Body of pancreas (tissue), 4 donors: ENCODE measurements around the gene AHCYL1.

Experiments used
- CTCF ChIP-seq, 7 experiments: fragments of 450-650 bp in 4 of 7; fragments of 200-600 bp in 3 of 7; sonication (generic) in 3 of 7; IDR thresholded peaks; one replicate each; pipeline ENCODE4 v1.5.1; 2016 to 2019; ENCODE audit warnings: antibody characterized with exemption in 7 of 7
- POLR2A ChIP-seq, 3 donors: fragments of 450-650 bp; IDR thresholded peaks; one replicate each; pipeline ENCODE4 v1.6.1; 2016; ENCODE audit warnings: antibody characterized with exemption in 3 of 3, mild to moderate bottlenecking in 2 of 3

GRCh38 chr1:110038271-110038670, 53.7 kb downstream of the AHCYL1 start:
- TF ChIP-seq POLR2A (IDR thresholded peaks at IDR 0.05) (no peak), CTCF (IDR thresholded peaks at IDR 0.05) (no peak)
